A549 (cell line): ENCODE data around the gene UBA3.

Experiments
- BHLHE40 ChIP-seq: IDR thresholded peaks from 2 replicates; pipeline ENCODE4 v1.6.1; 2012; ENCODE audit warnings: low read depth, low read length, inconsistent platforms
- CBX2 ChIP-seq: fragments of 200-600 bp; sonication (generic); IDR thresholded peaks from 2 replicates; pipeline ENCODE4 v1.6.1; 2016; ENCODE audit warnings: low read depth, mild to moderate bottlenecking, borderline replicate concordance
- CBX8 ChIP-seq: fragments of 200-600 bp; sonication (generic); IDR thresholded peaks from 2 replicates; pipeline ENCODE4 v1.6.1; 2016
- CHD2 ChIP-seq: fragments of 150-350 bp; IDR thresholded peaks from 2 replicates; pipeline ENCODE4 v1.6.1; 2014; ENCODE audit warnings: low read length; ENCODE audit not compliant: partially characterized antibody
- CTCF ChIP-seq: fragments of >200 bp; sonication (Bioruptor Twin); formaldehyde crosslinking; IDR thresholded peaks from 3 replicates; pipeline ENCODE4 v1.5.1; 2016
- EP300 ChIP-seq, 2 experiments: fragments of >200 bp; sonication (Bioruptor Twin); formaldehyde crosslinking; IDR thresholded peaks; 2 replicates in 1 of 2; 3 replicates in 1 of 2; pipeline ENCODE4 v1.6.1; 2016 to 2017
- HDAC2 ChIP-seq: fragments of 200-600 bp; sonication (generic); IDR thresholded peaks from 2 replicates; pipeline ENCODE4 v1.6.1; 2016
- JUN ChIP-seq, 2 experiments: fragments of >200 bp; sonication (Bioruptor Twin); formaldehyde crosslinking; IDR thresholded peaks; 2 replicates in 1 of 2; 3 replicates in 1 of 2; pipeline ENCODE4 v1.6.1; 2016 to 2017
- KDM5A ChIP-seq: fragments of 200-600 bp; sonication (generic); IDR thresholded peaks from 2 replicates; pipeline ENCODE4 v1.6.1; 2016; ENCODE audit warnings: antibody characterized with exemption, mild to moderate bottlenecking
- PHF8 ChIP-seq: fragments of 200-600 bp; sonication (generic); IDR thresholded peaks from 2 replicates; pipeline ENCODE4 v1.6.1; 2016; ENCODE audit warnings: low read depth, mild to moderate bottlenecking, antibody characterized with exemption, moderate library complexity, borderline replicate concordance
- RAD21 ChIP-seq, 2 experiments: fragments of >200 bp in 1 of 2; sonication (Bioruptor Twin) in 1 of 2; formaldehyde crosslinking in 1 of 2; IDR thresholded peaks in 1 of 2; conservative IDR thresholded peaks in 1 of 2; 2 replicates in 1 of 2; 3 replicates in 1 of 2; pipeline ENCODE4 v1.6.1; 2012 to 2018; ENCODE audit warnings: inconsistent platforms in 1 of 2
- RARB ChIP-seq: fragments of 250-450 bp; sonication (Bioruptor Pico); IDR thresholded peaks from 2 replicates; pipeline ENCODE4 v1.8.0; 2021; ENCODE audit warnings: mild to moderate bottlenecking, moderate library complexity
- SMC3 ChIP-seq: fragments of >200 bp; sonication (Bioruptor Twin); formaldehyde crosslinking; IDR thresholded peaks from 3 replicates; pipeline ENCODE4 v1.6.1; 2018; ENCODE audit warnings: inconsistent platforms

GRCh38 chr3:69115731-69116130 lies 35.6 kb upstream of the UBA3 start:
- TF ChIP-seq CTCF: no peak
- no peak for TF ChIP-seq RARB (CRISPR knock-in tag)
- no peak for TF ChIP-seq CHD2
- TF ChIP-seq SMC3: no peak
- no peak for TF ChIP-seq BHLHE40
- no peak for TF ChIP-seq EP300 (IDR thresholded peaks at IDR 0.05)
- TF ChIP-seq PHF8: no peak
- no peak for TF ChIP-seq KDM5A
- TF ChIP-seq CBX8: no peak
- TF ChIP-seq CBX2: no peak
- no peak for TF ChIP-seq RAD21 (conservative IDR thresholded peaks at IDR 0.05 in 1 of 2, IDR thresholded peaks at IDR 0.05 in 1 of 2)
- TF ChIP-seq HDAC2: no peak
- no peak for TF ChIP-seq JUN (IDR thresholded peaks at IDR 0.05)
